Smooth muscle cell (in vitro differentiated cells): ENCODE measurements around the gene POLRMT. TPM values are rescaled to one million over a fixed set of nuclear protein-coding genes. Genes with fewer than 3 reads are reported as not detected.
"Not testable (repeated sequence)": the region's sequence is repeated elsewhere in the genome, so short reads cannot be mapped to it uniquely, and the experiment has no call there.

Source experiments
- DNase-seq: peaks from one replicate; lab custom pipeline; 2025; ENCODE audit not compliant: unreplicated experiment; lab: John Stamatoyannopoulos, UW
- H2AFZ ChIP-seq: fragments of 200-600 bp; sonication (generic); 2 replicates; pipeline ENCODE4 v1.6.0; 2016; ENCODE audit warnings: antibody characterized with exemption, low read depth, mild to moderate bottlenecking
- H3F3A ChIP-seq: fragments of 200-600 bp; sonication (generic); 2 replicates; pipeline ENCODE4 v1.6.0; 2017; ENCODE audit warnings: antibody characterized with exemption, low read depth
- H3K27ac ChIP-seq: fragments of 200-600 bp; sonication (generic); 2 replicates; pipeline ENCODE4 v1.5.1; 2016; ENCODE audit warnings: low read depth, mild to moderate bottlenecking
- H3K27me3 ChIP-seq: fragments of 200-600 bp; sonication (generic); 2 replicates; pipeline ENCODE4 v1.6.1; 2016; ENCODE audit warnings: low read depth, mild to moderate bottlenecking
- H3K36me3 ChIP-seq: fragments of 200-600 bp; sonication (generic); 2 replicates; pipeline ENCODE4 v1.5.1; 2016; ENCODE audit warnings: low read depth
- H3K4me1 ChIP-seq: fragments of 200-600 bp; sonication (generic); 2 replicates; pipeline ENCODE4 v1.5.1; 2016; ENCODE audit warnings: low read depth
- H3K4me2 ChIP-seq: fragments of 200-600 bp; sonication (generic); 2 replicates; pipeline ENCODE4 v1.6.0; 2016; ENCODE audit warnings: mild to moderate bottlenecking
- H3K4me3 ChIP-seq: fragments of 200-600 bp; sonication (generic); 2 replicates; pipeline ENCODE4 v1.5.1; 2016; ENCODE audit warnings: mild to moderate bottlenecking
- H3K79me2 ChIP-seq: fragments of 200-600 bp; sonication (generic); 2 replicates; pipeline ENCODE4 v1.6.0; 2016; ENCODE audit warnings: low read depth, mild to moderate bottlenecking
- H3K9ac ChIP-seq: fragments of 200-600 bp; sonication (generic); 2 replicates; pipeline ENCODE4 v1.6.0; 2016; ENCODE audit warnings: low read depth
- H3K9me3 ChIP-seq: fragments of 200-600 bp; sonication (generic); replicated peaks from 2 replicates; pipeline ENCODE4 v1.5.1; 2016; ENCODE audit warnings: low read depth
- H4K20me1 ChIP-seq: fragments of 200-600 bp; sonication (generic); 2 replicates; pipeline ENCODE4 v1.6.0; 2016; ENCODE audit warnings: low read depth
- WGBS: methylation state at CpG from one replicate; pipeline ENCODE4 v1.1.7; 2016; ENCODE audit warnings: low lambda C conversion rate; 5-methylcytosine and 5-hydroxymethylcytosine counted together
- polyA plus RNA-seq: library from polyadenylated mRNA; unstranded; fragments of >200 nt; fragmentation: Nextera tagmentation; extraction: Ambion mirVana; gene quantifications from 2 replicates; pipeline ENCODE4 v1.2.1, GENCODE V29; 2016
- total RNA-seq: library from RNA; depleted of rRNA; stranded (reverse); fragments of >200 nt; gene quantifications from 2 replicates; pipeline ENCODE4 v1.2.3, GENCODE V29; 2014
- TF ChIP-seq, protein P1 (sequence below): fragments of 200-600 bp; sonication (generic); IDR thresholded peaks from 2 replicates; pipeline ENCODE4 v1.5.1; 2017; ENCODE audit warnings: borderline replicate concordance, mild to moderate bottlenecking, antibody characterized with exemption; ENCODE audit not compliant: insufficient read depth, poor library complexity, severe bottlenecking

Gene POLRMT
- total and polyA plus RNA-seq, 2 experiments from 2014 or later: 23.8 to 74.2 TPM

DNA sequence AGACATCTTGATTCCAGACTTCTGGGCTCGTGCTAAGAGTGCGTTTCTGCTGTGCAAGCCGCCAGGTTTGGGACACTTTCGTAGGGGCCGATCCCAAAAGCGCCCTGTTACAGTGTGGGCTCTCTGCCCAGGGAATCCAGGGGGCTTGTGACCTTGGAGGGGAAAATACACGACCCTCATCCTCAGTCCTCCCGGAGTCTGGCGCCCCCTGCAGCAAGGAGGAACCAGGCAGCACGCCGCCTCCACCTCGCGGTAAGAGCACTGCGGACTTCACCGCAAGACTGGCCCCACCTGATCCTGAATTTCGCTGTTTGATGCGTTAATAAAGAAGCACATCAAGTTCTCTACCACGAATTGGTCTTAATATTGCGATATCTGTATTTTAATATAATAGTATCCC, 5.2 kb downstream of the POLRMT start:
- Histone ChIP-seq H3K4me1 (no peaks in the 10 kb centered on the region), H3K79me2 (peaks cover 6% of the 10 kb centered on the region), H3K36me3 (no peaks in the 10 kb centered on the region), H3K9ac (no peak overlapping the region), H2AFZ (no peak overlapping the region), H3K9me3 (no peaks in the 10 kb centered on the region), H3K27ac (no peak overlapping the region), H4K20me1 (peaks cover 15% of the 10 kb centered on the region), H3F3A (no peaks in the 10 kb centered on the region), H3K4me2 (no peak overlapping the region), H3K27me3 (no peaks in the 10 kb centered on the region), H3K4me3 (no peak overlapping the region)
- no peak for DNase-seq
- WGBS: 83% methylated on average over 19 of the region's 19 CpGs
- TF ChIP-seq, protein P1, sequence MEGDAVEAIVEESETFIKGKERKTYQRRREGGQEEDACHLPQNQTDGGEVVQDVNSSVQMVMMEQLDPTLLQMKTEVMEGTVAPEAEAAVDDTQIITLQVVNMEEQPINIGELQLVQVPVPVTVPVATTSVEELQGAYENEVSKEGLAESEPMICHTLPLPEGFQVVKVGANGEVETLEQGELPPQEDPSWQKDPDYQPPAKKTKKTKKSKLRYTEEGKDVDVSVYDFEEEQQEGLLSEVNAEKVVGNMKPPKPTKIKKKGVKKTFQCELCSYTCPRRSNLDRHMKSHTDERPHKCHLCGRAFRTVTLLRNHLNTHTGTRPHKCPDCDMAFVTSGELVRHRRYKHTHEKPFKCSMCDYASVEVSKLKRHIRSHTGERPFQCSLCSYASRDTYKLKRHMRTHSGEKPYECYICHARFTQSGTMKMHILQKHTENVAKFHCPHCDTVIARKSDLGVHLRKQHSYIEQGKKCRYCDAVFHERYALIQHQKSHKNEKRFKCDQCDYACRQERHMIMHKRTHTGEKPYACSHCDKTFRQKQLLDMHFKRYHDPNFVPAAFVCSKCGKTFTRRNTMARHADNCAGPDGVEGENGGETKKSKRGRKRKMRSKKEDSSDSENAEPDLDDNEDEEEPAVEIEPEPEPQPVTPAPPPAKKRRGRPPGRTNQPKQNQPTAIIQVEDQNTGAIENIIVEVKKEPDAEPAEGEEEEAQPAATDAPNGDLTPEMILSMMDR: peak; percentile 36

- not testable (repeated sequence) for DNase-seq
Observed at GRCh38 chr19:626566-626965, 6.8 kb downstream of the POLRMT start.

DNA sequence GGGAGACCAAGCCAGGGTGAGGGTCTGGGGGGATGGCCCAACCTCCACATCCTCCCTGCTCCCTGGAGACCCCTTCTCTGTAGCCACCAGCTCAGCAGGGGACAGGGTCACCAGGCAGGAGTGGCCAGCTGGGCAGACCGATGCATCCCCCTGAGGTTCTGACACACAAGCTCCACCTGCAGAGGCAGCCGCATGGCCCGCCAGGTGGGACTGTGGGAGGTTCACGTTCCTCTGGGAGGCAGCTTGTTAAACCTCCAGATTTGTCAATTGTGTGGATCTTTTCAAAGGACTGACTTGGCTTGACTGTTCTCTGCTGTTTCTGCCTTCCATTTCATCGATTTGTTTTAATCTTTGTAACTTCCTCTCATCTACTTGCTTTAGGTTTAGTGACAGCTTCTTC, 8.1 kb downstream of the POLRMT start:
- Histone ChIP-seq H3K4me2 (no peak overlapping the region), H4K20me1 (peaks cover 15% of the 10 kb centered on the region), H3K4me1 (no peaks in the 10 kb centered on the region), H3K79me2 (no peaks in the 10 kb centered on the region), H3F3A (no peaks in the 10 kb centered on the region), H3K9ac (no peak overlapping the region), H3K9me3 (no peaks in the 10 kb centered on the region), H3K27ac (no peak overlapping the region), H3K36me3 (no peaks in the 10 kb centered on the region), H2AFZ (no peak overlapping the region), H3K27me3 (no peaks in the 10 kb centered on the region), H3K4me3 (no peak overlapping the region)
- TF ChIP-seq, protein P1: no peak
- 94% methylated on average over 5 of the region's 5 CpGs for WGBS
- no peak for DNase-seq

More at GRCh38 chr19:626566-626965, 6.8 kb downstream of the POLRMT start:
- H3K4me2 ChIP-seq, H3K4me1 ChIP-seq, H2AFZ ChIP-seq, H3K79me2 ChIP-seq, H3K9me3 ChIP-seq, H3K36me3 ChIP-seq, H3K9ac ChIP-seq, H3K27ac ChIP-seq, H3F3A ChIP-seq, H3K4me3 ChIP-seq, H3K27me3 ChIP-seq: not testable (repeated sequence)
- H4K20me1 ChIP-seq: peaks cover 15% of the 10 kb centered on the region
- WGBS: 94% methylated on average over 7 of the region's 7 CpGs

- H3K27ac ChIP-seq: no peak overlapping the region
- no peak overlapping the region for H3K4me2 ChIP-seq
- H3K9me3 ChIP-seq: no peaks in the 10 kb centered on the region
- no peak for DNase-seq
- H3K9ac ChIP-seq: no peak overlapping the region
- peaks cover 15% of the 10 kb centered on the region for H4K20me1 ChIP-seq
- TF ChIP-seq, protein P1: no peak
- no peak overlapping the region for H2AFZ ChIP-seq
- no peaks in the 10 kb centered on the region for H3K4me1 ChIP-seq
- WGBS: 97% methylated on average over 21 of the region's 24 CpGs
- no peaks in the 10 kb centered on the region for H3F3A ChIP-seq
- no peaks in the 10 kb centered on the region for H3K27me3 ChIP-seq
- H3K36me3 ChIP-seq: no peaks in the 10 kb centered on the region
- no peaks in the 10 kb centered on the region for H3K79me2 ChIP-seq
- no peak overlapping the region for H3K4me3 ChIP-seq
Observed at GRCh38 chr19:624433-625109, 8.8 kb downstream of the POLRMT start.
